ENCODE data around the gene TPSG1.

TPSG1 gene

GRCh38 chr16:1214719-1215118 lies 10.3 kb downstream of the TPSG1 start:
- Histone ChIP-seq H3K4me1 (ENCODE audit: insufficient read depth, insufficient read length) (no peaks in the 10 kb centered on the region), H3K9me3 (ENCODE audit: insufficient read depth, low read length) (no peaks in the 10 kb centered on the region), H3K27me3 (ENCODE audit: insufficient read depth, insufficient read length) (no peaks in the 10 kb centered on the region), H3K36me3 (ENCODE audit: insufficient read depth, insufficient read length, low read length) (peaks cover 89% of the 10 kb centered on the region), H3K4me3 (ENCODE audit: insufficient read length, low read depth) (no peak overlapping the region), H3K9ac (ENCODE audit: insufficient read length, low read depth) (no peak overlapping the region)
- no peak for DNase-seq (ENCODE audit: low read depth, low spot score)
- no peak for TF ChIP-seq YY1 (IDR thresholded peaks at IDR 0.05; ENCODE audit: insufficient read depth, insufficient read length)
- TF ChIP-seq ZNF274 (IDR thresholded peaks at IDR 0.05; ENCODE audit: low read depth, low read length): no peak
- no peak for TF ChIP-seq SUZ12 (IDR thresholded peaks at IDR 0.05; ENCODE audit: extremely low read depth, insufficient read depth, insufficient read length)

- no peak for DNase-seq (ENCODE audit: low read depth, low spot score)
- TF ChIP-seq SUZ12 (IDR thresholded peaks at IDR 0.05; ENCODE audit: extremely low read depth, insufficient read depth, insufficient read length) (no peak), YY1 (IDR thresholded peaks at IDR 0.05; ENCODE audit: insufficient read depth, insufficient read length) (no peak), ZNF274 (IDR thresholded peaks at IDR 0.05; ENCODE audit: low read depth, low read length) (no peak)
- H3K9me3 ChIP-seq (ENCODE audit: insufficient read depth, low read length): no peaks in the 10 kb centered on the region
- H3K9ac ChIP-seq (ENCODE audit: insufficient read length, low read depth): no peak overlapping the region
- H3K4me1 ChIP-seq (ENCODE audit: insufficient read depth, insufficient read length): no peaks in the 10 kb centered on the region
- H3K27me3 ChIP-seq (ENCODE audit: insufficient read depth, insufficient read length): no peaks in the 10 kb centered on the region
- peaks cover 89% of the 10 kb centered on the region for H3K36me3 ChIP-seq (ENCODE audit: insufficient read depth, insufficient read length, low read length)
- H3K4me3 ChIP-seq (ENCODE audit: insufficient read length, low read depth): no peak overlapping the region
Observed at GRCh38 chr16:1213796-1214372, 11.2 kb downstream of the TPSG1 start.

GRCh38 chr16:1213231-1213630 lies 11.8 kb downstream of the TPSG1 start:
- TF ChIP-seq SUZ12 (IDR thresholded peaks at IDR 0.05; ENCODE audit: extremely low read depth, insufficient read depth, insufficient read length): no peak
- no peak for TF ChIP-seq ZNF274 (IDR thresholded peaks at IDR 0.05; ENCODE audit: low read depth, low read length)
- TF ChIP-seq YY1 (IDR thresholded peaks at IDR 0.05; ENCODE audit: insufficient read depth, insufficient read length): no peak
- no peak overlapping the region for H3K4me3 ChIP-seq (ENCODE audit: insufficient read length, low read depth)
- H3K9ac ChIP-seq (ENCODE audit: insufficient read length, low read depth): no peak overlapping the region
- no peaks in the 10 kb centered on the region for H3K4me1 ChIP-seq (ENCODE audit: insufficient read depth, insufficient read length)
- no peaks in the 10 kb centered on the region for H3K9me3 ChIP-seq (ENCODE audit: insufficient read depth, low read length)
- H3K36me3 ChIP-seq (ENCODE audit: insufficient read depth, insufficient read length, low read length): peaks cover 90% of the 10 kb centered on the region
- no peak for DNase-seq (ENCODE audit: low read depth, low spot score)
- H3K27me3 ChIP-seq (ENCODE audit: insufficient read depth, insufficient read length): no peaks in the 10 kb centered on the region

- peaks cover 90% of the 10 kb centered on the region for H3K36me3 ChIP-seq (ENCODE audit: insufficient read depth, insufficient read length, low read length)
- no peak overlapping the region for H3K9ac ChIP-seq (ENCODE audit: insufficient read length, low read depth)
- TF ChIP-seq ZNF274 (IDR thresholded peaks at IDR 0.05; ENCODE audit: low read depth, low read length) (no peak), YY1 (IDR thresholded peaks at IDR 0.05; ENCODE audit: insufficient read depth, insufficient read length) (no peak), SUZ12 (IDR thresholded peaks at IDR 0.05; ENCODE audit: extremely low read depth, insufficient read depth, insufficient read length) (no peak)
- no peaks in the 10 kb centered on the region for H3K27me3 ChIP-seq (ENCODE audit: insufficient read depth, insufficient read length)
- no peaks in the 10 kb centered on the region for H3K9me3 ChIP-seq (ENCODE audit: insufficient read depth, low read length)
- H3K4me1 ChIP-seq (ENCODE audit: insufficient read depth, insufficient read length): no peaks in the 10 kb centered on the region
- no peak overlapping the region for H3K4me3 ChIP-seq (ENCODE audit: insufficient read length, low read depth)
- DNase-seq (ENCODE audit: low read depth, low spot score): no peak
Observed at GRCh38 chr16:1212616-1213194, 12.4 kb downstream of the TPSG1 start.

GRCh38 chr16:1211451-1212268 lies 13.4 kb downstream of the TPSG1 start:
- TF ChIP-seq ZNF274 (IDR thresholded peaks at IDR 0.05; ENCODE audit: low read depth, low read length): no peak
- no peak for TF ChIP-seq SUZ12 (IDR thresholded peaks at IDR 0.05; ENCODE audit: extremely low read depth, insufficient read depth, insufficient read length)
- TF ChIP-seq YY1 (IDR thresholded peaks at IDR 0.05; ENCODE audit: insufficient read depth, insufficient read length): no peak
- Histone ChIP-seq H3K9ac (ENCODE audit: insufficient read length, low read depth) (no peak overlapping the region), H3K4me1 (ENCODE audit: insufficient read depth, insufficient read length) (no peaks in the 10 kb centered on the region), H3K9me3 (ENCODE audit: insufficient read depth, low read length) (no peaks in the 10 kb centered on the region), H3K36me3 (ENCODE audit: insufficient read depth, insufficient read length, low read length) (peaks cover 89% of the 10 kb centered on the region), H3K4me3 (ENCODE audit: insufficient read length, low read depth) (no peak overlapping the region), H3K27me3 (ENCODE audit: insufficient read depth, insufficient read length) (no peaks in the 10 kb centered on the region)
- DNase-seq (ENCODE audit: low read depth, low spot score): no peak

- H3K4me3 ChIP-seq (ENCODE audit: insufficient read length, low read depth): no peak overlapping the region
- no peak overlapping the region for H3K9ac ChIP-seq (ENCODE audit: insufficient read length, low read depth)
- H3K9me3 ChIP-seq (ENCODE audit: insufficient read depth, low read length): no peaks in the 10 kb centered on the region
- H3K27me3 ChIP-seq (ENCODE audit: insufficient read depth, insufficient read length): no peaks in the 10 kb centered on the region
- no peaks in the 10 kb centered on the region for H3K4me1 ChIP-seq (ENCODE audit: insufficient read depth, insufficient read length)
- TF ChIP-seq SUZ12 (IDR thresholded peaks at IDR 0.05; ENCODE audit: extremely low read depth, insufficient read depth, insufficient read length) (no peak), ZNF274 (IDR thresholded peaks at IDR 0.05; ENCODE audit: low read depth, low read length) (no peak), YY1 (IDR thresholded peaks at IDR 0.05; ENCODE audit: insufficient read depth, insufficient read length) (no peak)
- DNase-seq (ENCODE audit: low read depth, low spot score): no peak
- H3K36me3 ChIP-seq (ENCODE audit: insufficient read depth, insufficient read length, low read length): peaks cover 89% of the 10 kb centered on the region
Observed at GRCh38 chr16:1210461-1210860, 14.6 kb downstream of the TPSG1 start.

- Histone ChIP-seq H3K36me3 (ENCODE audit: insufficient read depth, insufficient read length, low read length) (peaks cover 87% of the 10 kb centered on the region), H3K27me3 (ENCODE audit: insufficient read depth, insufficient read length) (no peaks in the 10 kb centered on the region), H3K4me3 (ENCODE audit: insufficient read length, low read depth) (no peak overlapping the region), H3K4me1 (ENCODE audit: insufficient read depth, insufficient read length) (peaks cover 1% of the 10 kb centered on the region), H3K9me3 (ENCODE audit: insufficient read depth, low read length) (no peaks in the 10 kb centered on the region), H3K9ac (ENCODE audit: insufficient read length, low read depth) (no peak overlapping the region)
- DNase-seq (ENCODE audit: low read depth, low spot score): no peak
- no peak for TF ChIP-seq YY1 (IDR thresholded peaks at IDR 0.05; ENCODE audit: insufficient read depth, insufficient read length)
- no peak for TF ChIP-seq SUZ12 (IDR thresholded peaks at IDR 0.05; ENCODE audit: extremely low read depth, insufficient read depth, insufficient read length)
- no peak for TF ChIP-seq ZNF274 (IDR thresholded peaks at IDR 0.05; ENCODE audit: low read depth, low read length)
Observed at GRCh38 chr16:1209081-1209480, 16.0 kb downstream of the TPSG1 start.

Data from NT2/D1 (cell line).